Measurements from ENCODE around the gene CCR6.

Gene CCR6

DNA sequence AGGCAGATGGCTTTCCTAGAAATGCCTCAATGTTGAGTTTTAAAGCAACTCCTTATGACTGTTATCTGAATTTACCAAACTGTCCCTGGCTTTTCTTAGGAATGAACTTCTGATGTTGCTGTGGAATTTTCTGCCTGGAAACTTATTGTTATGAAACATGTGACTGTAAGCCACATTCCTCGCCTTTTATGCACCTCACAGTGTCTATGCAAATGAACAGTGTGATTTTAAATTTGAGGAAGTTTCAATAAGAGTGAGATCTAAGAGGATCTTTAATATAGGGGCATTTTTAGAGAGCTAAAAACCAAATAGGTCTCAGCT, 2.4 kb upstream of the CCR6 start:
- DNase-seq (ENCODE audit: low spot score) = no peak

DNA sequence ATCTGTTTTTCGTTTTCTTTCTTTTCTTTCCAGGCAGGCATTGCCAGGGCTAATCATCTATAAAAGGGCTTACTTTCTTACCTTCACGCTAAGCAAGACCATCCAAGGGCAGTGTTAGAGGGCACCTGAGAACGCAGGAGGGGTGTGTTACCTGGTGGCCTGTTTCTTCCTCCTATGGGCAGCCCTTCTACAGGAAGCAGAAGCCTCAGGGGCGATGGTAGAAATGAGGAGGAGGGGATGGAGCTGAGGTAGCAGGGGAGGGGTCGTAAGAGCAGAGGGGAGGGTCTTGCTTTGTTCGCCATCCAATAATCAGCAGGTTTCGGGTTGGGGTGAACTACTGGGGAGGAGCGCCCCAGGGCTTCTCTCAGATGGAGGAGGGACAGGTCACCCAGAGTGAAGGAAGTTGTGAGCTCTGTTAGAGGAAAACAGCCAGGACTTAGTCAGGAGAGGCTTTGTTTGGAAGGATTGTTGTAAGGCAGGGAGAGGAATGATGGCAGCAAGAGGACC, 1.5 kb upstream of the CCR6 start:
- no peak for DNase-seq (ENCODE audit: low spot score)

- DNase-seq (ENCODE audit: low spot score) = peak; percentile 25
These were observed 662 bp upstream of the CCR6 start for GRCh38 chr6:167122041-167122826.

DNA sequence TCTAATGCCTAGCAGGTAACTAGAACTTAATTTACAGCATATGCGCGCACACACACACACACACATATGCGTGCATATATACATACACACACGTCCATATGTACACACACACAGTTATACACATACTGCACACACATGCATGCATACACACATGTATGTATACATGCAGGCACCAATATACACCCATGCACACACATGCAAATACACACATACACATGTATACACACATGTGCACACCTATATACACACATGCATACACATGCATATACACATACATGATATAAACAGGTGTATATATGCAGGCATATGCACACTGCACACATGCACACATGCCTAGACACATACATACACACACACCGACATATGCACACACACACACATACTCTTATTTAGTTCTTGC, 1.9 kb downstream of the CCR6 start:
- no peak for DNase-seq (ENCODE audit: low spot score)

DNA sequence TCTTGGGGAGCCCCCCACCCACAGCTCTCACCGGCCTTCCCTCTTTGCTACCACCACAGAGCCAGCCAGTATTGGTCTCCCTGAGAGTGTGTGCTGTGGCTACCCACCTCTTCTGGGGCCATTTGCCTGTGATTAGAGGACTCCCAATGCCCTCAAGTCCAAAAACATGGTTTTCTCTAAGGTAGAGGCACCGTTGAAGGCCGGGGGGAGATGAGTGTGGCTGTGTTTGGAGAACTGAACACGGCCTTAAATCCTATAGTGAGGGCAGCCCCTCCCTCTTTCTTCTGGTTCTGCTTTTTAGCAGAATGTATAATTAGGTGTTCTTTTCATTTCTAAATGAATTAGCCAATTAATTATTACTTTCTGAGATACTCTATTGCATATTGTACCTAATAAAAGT, 2.5 kb downstream of the CCR6 start:
- DNase-seq (ENCODE audit: low spot score) = no peak

DNA sequence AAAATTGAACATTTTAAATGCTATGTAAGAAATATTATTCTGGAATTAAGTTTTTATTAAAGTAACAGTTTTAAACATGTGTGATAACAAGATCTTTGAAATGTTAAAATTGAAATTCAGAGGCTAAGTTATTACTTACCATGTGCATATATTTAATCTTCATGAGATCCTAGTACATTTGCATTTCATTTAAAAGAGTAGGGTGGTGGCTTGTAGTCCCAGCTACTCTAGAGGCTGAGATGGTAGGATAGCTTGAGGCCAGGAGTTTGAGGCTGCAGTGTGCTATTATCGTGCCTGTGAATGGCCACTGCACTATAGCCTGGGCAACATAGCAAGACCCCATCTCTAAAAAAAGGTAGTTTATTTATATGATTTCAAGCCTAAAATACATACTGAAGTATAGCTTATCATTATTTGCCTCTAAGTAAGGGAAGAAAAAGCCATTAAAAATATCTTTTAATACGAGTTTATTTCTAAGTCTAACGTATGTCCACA, 3.0 kb downstream of the CCR6 start:
- no peak for DNase-seq (ENCODE audit: low spot score)

GRCh38 chr6:167127785-167128531, 5.1 kb downstream of the CCR6 start:
- DNase-seq (ENCODE audit: low spot score) = no peak

DNA sequence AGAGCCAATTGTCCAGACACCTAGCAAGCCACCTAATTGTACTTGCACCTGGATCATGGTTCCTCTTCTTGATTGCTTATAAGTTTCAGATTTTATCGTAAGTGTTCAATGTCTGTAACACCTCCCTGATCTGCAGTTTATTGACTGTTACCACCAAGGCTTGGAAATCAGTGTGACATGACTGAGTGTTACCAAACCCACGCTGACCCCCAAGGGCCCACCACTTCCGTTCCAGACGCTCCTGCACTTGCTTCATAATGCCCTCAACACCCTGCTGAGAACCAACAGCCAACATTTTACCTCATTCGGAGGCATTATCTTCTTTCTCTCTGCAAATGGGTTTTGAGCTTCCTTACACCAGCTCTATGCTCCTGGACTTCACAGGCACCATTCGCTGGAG, 6.3 kb downstream of the CCR6 start:
- no peak for DNase-seq (ENCODE audit: low spot score)

- DNase-seq (ENCODE audit: low spot score) = no peak
These were observed 6.7 kb downstream of the CCR6 start for GRCh38 chr6:167129562-167129961.

GRCh38 chr6:167130008-167130677, 7.2 kb downstream of the CCR6 start:
- DNase-seq (ENCODE audit: low spot score) = no peak

- DNase-seq (ENCODE audit: low spot score) = peak; percentile 36
These were observed 8.1 kb downstream of the CCR6 start for GRCh38 chr6:167130712-167131684.

GRCh38 chr6:167134448-167135328, 11.8 kb downstream of the CCR6 start:
- no peak for DNase-seq (ENCODE audit: low spot score)

DNA sequence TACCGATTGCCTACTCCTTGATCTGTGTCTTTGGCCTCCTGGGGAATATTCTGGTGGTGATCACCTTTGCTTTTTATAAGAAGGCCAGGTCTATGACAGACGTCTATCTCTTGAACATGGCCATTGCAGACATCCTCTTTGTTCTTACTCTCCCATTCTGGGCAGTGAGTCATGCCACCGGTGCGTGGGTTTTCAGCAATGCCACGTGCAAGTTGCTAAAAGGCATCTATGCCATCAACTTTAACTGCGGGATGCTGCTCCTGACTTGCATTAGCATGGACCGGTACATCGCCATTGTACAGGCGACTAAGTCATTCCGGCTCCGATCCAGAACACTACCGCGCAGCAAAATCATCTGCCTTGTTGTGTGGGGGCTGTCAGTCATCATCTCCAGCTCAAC, 13.5 kb downstream of the CCR6 start:
- DNase-seq (ENCODE audit: low spot score) = no peak

- no peak for DNase-seq (ENCODE audit: low spot score)
These were observed 14.2 kb downstream of the CCR6 start for GRCh38 chr6:167137081-167137480.

DNA sequence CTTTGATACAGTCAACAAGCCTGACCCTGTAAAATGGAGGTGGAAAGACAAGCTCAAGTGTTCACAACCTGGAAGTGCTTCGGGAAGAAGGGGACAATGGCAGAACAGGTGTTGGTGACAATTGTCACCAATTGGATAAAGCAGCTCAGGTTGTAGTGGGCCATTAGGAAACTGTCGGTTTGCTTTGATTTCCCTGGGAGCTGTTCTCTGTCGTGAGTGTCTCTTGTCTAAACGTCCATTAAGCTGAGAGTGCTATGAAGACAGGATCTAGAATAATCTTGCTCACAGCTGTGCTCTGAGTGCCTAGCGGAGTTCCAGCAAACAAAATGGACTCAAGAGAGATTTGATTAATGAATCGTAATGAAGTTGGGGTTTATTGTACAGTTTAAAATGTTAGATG, 15.0 kb downstream of the CCR6 start:
- DNase-seq (ENCODE audit: low spot score) = no peak

- no peak for DNase-seq (ENCODE audit: low spot score)
These were observed 16.9 kb downstream of the CCR6 start for GRCh38 chr6:167139761-167140160.

GRCh38 chr6:167140589-167141474, 17.9 kb downstream of the CCR6 start:
- no peak for DNase-seq (ENCODE audit: low spot score)

DNA sequence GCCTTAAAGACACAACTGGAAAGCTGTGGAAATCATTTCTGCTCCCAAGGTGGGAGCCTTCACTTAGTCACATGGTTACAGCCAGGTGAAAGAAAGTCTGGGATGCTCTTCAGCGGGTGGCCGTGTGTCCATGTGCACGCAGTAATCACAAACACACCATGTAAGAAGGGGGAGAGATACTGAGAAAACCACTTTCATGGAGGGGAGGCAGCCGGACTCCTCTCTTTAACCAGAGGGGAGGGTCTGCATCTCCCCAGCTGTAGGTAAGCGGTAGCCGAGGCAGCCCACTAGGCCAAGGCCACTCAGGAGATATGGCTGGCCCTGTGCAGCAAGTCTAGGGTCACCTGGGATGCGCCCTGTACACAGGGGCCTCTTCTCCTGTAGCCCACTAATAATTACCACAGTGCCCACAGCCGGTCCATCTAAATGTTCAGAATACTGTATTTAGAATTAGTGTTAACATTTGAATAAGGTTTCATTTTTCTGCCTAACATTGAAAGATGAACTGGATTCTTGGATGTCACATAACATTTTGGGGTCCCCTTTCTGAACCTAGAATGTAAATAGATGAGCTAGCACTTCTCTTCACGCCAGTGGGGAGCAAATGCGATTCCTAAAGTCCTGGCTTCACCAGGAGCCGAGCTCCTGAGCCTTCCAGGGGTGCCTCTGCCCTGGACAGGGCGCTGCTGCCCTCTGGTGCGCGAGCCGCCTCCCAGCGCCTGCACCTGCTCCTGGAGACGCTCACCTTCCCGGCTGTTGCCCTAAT, 19.0 kb downstream of the CCR6 start:
- DNase-seq (ENCODE audit: low spot score) = peak; percentile 46

- no peak for DNase-seq (ENCODE audit: low spot score)
These were observed 19.5 kb downstream of the CCR6 start for GRCh38 chr6:167142433-167142761.
